HEK293 (cell line): ENCODE measurements around the gene CCND1.

Source experiments
- OVOL3 ChIP-seq: fragments of 450-650 bp; formaldehyde crosslinking; IDR thresholded peaks from 2 replicates; pipeline ENCODE4 v1.5.1; 2016; ENCODE audit warnings: missing biosample characterization, missing genetic modification characterization
- SALL2 ChIP-seq: fragments of 450-650 bp; formaldehyde crosslinking; IDR thresholded peaks from 2 replicates; pipeline ENCODE4 v1.5.0; 2017; ENCODE audit warnings: missing biosample characterization, mild to moderate bottlenecking, missing genetic modification characterization, borderline replicate concordance
- YY1 ChIP-seq: fragments of 450-650 bp; formaldehyde crosslinking; IDR thresholded peaks from 2 replicates; pipeline ENCODE4 v1.5.1; 2018; ENCODE audit warnings: missing biosample characterization, missing genetic modification characterization
- ZFP69B ChIP-seq: fragments of 450-650 bp; formaldehyde crosslinking; IDR thresholded peaks from 2 replicates; pipeline ENCODE4 v1.5.1; 2016; ENCODE audit warnings: missing biosample characterization, missing genetic modification characterization
- ZNF221 ChIP-seq: fragments of 450-650 bp; formaldehyde crosslinking; IDR thresholded peaks from 2 replicates; pipeline ENCODE4 v1.5.1; 2017; ENCODE audit warnings: missing biosample characterization, missing genetic modification characterization, borderline replicate concordance
- TF ChIP-seq, protein P1 (sequence below): fragments of 450-650 bp; formaldehyde crosslinking; IDR thresholded peaks from 2 replicates; pipeline ENCODE4 v1.5.1; 2016; ENCODE audit warnings: missing biosample characterization, missing genetic modification characterization
- TF ChIP-seq, protein P2 (sequence below): fragments of 450-650 bp; formaldehyde crosslinking; IDR thresholded peaks from 2 replicates; pipeline ENCODE4 v1.5.1; 2016; ENCODE audit warnings: missing biosample characterization, missing genetic modification characterization
- TF ChIP-seq, protein P3 (sequence below): fragments of 450-650 bp; formaldehyde crosslinking; IDR thresholded peaks from 2 replicates; pipeline ENCODE4 v1.5.1; 2016; ENCODE audit warnings: missing biosample characterization, missing genetic modification characterization
- TF ChIP-seq, protein P4 (sequence below): fragments of 450-650 bp; formaldehyde crosslinking; conservative IDR thresholded peaks from 2 replicates; pipeline ENCODE4 v1.5.1; 2016; ENCODE audit warnings: low read depth, missing biosample characterization, missing genetic modification characterization

DNA sequence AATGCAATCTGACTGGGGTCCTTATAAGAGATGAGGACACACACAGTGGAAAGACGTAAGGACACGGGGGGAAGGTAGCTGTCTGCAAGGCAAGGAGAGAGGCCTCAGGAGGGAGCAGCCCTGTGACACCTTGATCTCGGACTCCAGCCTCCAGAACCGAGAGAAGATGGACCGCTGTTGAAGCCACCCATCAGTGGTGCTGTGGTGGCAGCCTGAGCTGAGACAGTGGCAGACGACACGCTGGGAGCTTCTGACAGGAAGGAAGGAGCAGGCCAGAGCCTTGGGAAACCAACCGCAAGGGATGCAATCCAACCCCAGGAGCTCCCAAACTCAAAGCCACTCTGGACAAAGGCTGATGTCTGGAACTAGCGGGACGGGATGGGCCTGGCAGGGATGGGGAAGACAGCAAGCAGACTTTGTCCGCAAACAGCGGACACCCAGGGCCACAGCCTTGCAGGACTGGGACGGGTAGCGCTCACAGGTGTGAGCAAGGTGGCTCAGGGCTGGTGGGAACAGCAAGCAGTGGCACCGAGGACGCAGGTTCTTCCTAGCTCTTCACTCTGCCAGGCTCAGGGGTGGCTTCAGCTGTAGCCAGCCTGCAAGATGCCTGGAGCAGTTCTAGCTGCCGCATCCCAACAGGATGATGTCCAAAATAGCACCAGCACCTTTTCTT is 23.3 kb downstream of the CCND1 start:
- TF ChIP-seq, protein P1, sequence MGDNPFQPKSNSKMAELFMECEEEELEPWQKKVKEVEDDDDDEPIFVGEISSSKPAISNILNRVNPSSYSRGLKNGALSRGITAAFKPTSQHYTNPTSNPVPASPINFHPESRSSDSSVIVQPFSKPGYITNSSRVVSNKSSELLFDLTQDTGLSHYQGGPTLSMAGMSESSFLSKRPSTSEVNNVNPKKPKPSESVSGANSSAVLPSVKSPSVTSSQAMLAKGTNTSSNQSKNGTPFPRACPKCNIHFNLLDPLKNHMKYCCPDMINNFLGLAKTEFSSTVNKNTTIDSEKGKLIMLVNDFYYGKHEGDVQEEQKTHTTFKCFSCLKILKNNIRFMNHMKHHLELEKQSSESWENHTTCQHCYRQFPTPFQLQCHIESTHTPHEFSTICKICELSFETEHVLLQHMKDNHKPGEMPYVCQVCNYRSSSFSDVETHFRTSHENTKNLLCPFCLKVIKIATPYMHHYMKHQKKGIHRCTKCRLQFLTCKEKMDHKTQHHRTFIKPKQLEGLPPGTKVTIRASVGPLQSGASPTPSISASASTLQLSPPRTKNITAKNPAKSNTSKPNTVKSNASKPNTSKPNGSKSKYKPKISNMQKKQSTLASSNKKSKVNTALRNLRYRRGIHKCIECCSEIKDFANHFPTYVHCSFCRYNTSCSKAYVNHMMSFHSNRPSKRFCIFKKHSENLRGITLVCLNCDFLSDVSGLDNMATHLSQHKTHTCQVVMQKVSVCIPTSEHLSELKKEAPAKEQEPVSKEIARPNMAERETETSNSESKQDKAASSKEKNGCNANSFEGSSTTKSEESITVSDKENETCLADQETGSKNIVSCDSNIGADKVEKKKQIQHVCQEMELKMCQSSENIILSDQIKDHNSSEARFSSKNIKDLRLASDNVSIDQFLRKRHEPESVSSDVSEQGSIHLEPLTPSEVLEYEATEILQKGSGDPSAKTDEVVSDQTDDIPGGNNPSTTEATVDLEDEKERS (tag by site-specific recombination), result no peak
- TF ChIP-seq, protein P2, sequence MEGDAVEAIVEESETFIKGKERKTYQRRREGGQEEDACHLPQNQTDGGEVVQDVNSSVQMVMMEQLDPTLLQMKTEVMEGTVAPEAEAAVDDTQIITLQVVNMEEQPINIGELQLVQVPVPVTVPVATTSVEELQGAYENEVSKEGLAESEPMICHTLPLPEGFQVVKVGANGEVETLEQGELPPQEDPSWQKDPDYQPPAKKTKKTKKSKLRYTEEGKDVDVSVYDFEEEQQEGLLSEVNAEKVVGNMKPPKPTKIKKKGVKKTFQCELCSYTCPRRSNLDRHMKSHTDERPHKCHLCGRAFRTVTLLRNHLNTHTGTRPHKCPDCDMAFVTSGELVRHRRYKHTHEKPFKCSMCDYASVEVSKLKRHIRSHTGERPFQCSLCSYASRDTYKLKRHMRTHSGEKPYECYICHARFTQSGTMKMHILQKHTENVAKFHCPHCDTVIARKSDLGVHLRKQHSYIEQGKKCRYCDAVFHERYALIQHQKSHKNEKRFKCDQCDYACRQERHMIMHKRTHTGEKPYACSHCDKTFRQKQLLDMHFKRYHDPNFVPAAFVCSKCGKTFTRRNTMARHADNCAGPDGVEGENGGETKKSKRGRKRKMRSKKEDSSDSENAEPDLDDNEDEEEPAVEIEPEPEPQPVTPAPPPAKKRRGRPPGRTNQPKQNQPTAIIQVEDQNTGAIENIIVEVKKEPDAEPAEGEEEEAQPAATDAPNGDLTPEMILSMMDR (tag by site-specific recombination), result no peak
- TF ChIP-seq ZFP69B (tag by site-specific recombination) (no peak), YY1 (tag by site-specific recombination) (no peak), OVOL3 (tag by site-specific recombination) (no peak), ZNF221 (no peak), SALL2 (tag by site-specific recombination) (no peak)
- TF ChIP-seq, protein P3, sequence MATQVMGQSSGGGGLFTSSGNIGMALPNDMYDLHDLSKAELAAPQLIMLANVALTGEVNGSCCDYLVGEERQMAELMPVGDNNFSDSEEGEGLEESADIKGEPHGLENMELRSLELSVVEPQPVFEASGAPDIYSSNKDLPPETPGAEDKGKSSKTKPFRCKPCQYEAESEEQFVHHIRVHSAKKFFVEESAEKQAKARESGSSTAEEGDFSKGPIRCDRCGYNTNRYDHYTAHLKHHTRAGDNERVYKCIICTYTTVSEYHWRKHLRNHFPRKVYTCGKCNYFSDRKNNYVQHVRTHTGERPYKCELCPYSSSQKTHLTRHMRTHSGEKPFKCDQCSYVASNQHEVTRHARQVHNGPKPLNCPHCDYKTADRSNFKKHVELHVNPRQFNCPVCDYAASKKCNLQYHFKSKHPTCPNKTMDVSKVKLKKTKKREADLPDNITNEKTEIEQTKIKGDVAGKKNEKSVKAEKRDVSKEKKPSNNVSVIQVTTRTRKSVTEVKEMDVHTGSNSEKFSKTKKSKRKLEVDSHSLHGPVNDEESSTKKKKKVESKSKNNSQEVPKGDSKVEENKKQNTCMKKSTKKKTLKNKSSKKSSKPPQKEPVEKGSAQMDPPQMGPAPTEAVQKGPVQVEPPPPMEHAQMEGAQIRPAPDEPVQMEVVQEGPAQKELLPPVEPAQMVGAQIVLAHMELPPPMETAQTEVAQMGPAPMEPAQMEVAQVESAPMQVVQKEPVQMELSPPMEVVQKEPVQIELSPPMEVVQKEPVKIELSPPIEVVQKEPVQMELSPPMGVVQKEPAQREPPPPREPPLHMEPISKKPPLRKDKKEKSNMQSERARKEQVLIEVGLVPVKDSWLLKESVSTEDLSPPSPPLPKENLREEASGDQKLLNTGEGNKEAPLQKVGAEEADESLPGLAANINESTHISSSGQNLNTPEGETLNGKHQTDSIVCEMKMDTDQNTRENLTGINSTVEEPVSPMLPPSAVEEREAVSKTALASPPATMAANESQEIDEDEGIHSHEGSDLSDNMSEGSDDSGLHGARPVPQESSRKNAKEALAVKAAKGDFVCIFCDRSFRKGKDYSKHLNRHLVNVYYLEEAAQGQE (tag by site-specific recombination), result no peak
- TF ChIP-seq, protein P4, sequence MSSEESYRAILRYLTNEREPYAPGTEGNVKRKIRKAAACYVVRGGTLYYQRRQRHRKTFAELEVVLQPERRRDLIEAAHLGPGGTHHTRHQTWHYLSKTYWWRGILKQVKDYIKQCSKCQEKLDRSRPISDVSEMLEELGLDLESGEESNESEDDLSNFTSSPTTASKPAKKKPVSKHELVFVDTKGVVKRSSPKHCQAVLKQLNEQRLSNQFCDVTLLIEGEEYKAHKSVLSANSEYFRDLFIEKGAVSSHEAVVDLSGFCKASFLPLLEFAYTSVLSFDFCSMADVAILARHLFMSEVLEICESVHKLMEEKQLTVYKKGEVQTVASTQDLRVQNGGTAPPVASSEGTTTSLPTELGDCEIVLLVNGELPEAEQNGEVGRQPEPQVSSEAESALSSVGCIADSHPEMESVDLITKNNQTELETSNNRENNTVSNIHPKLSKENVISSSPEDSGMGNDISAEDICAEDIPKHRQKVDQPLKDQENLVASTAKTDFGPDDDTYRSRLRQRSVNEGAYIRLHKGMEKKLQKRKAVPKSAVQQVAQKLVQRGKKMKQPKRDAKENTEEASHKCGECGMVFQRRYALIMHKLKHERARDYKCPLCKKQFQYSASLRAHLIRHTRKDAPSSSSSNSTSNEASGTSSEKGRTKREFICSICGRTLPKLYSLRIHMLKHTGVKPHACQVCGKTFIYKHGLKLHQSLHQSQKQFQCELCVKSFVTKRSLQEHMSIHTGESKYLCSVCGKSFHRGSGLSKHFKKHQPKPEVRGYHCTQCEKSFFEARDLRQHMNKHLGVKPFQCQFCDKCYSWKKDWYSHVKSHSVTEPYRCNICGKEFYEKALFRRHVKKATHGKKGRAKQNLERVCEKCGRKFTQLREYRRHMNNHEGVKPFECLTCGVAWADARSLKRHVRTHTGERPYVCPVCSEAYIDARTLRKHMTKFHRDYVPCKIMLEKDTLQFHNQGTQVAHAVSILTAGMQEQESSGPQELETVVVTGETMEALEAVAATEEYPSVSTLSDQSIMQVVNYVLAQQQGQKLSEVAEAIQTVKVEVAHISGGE (tag by site-specific recombination), result no peak
